ENCODE results near the gene SLC5A10.
"Not testable (repeated sequence)": the region's sequence is repeated elsewhere in the genome, so short reads cannot be mapped to it uniquely, and the experiment has no call there.

The SLC5A10 gene

DNA sequence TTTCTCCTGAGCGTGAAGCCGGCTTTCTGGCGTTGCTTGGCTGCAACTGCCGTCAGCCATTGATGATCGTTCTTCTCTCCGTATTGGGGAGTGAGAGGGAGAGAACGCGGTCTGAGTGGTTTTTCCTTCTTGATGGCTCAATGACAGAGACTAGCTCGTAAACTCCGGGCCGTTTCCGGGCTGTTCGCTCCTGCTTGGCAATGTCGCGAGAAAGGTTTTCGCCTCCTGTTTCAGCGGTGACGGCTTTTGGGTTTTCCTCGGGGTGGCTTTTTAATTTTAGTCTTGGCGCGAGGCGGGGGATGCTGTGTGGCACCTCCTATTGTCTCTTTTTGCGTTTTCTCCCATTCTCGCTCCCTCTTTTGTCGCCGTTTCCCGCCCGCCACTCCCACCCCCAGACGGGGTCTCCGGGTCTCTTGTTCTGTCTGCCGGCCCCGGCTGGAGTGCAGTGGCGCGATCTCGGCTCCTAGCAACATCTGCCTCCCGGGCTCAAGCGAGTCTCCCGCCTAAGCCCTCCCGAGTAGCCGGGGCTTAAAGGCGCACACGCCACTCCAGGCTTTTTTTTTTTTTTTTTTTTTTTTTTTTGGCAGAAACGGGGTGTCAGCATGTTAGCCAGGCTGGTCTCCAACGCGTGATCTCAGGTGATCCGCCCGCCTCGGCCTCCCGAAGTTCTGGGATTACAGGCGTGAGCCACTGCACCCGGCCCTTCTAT lies 110.2 kb downstream of the SLC5A10 start:
- DNase-seq = not testable (repeated sequence)

DNA sequence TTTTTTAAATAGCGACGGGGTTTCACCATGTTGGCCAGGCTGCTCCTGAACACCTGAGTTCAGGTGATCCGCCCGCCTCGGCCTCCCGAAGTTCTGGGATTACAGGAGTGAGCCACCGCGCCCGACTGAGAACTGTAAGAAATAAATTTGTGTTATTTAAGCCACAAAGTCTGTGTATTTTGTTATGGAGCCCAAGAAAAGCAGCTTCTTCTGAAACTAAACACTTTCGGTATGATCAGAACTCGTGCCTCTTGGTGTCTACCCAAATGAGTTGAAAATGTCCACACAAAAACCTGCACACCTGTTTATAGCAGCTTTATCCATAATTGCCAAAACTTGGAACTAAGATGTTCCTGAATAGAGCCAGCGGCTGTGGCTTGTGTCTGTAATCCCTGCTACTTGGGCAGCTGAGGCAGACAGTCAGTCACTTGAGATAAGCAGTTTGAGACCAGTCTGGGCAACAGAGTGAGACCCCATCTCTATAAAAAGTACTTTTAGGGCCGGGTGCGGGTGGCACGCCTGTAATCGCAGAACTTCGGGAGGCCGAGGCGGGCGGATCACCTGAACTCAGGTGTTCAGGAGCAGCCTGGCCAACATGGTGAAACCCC lies 110.9 kb downstream of the SLC5A10 start:
- DNase-seq = not testable (repeated sequence)

DNA sequence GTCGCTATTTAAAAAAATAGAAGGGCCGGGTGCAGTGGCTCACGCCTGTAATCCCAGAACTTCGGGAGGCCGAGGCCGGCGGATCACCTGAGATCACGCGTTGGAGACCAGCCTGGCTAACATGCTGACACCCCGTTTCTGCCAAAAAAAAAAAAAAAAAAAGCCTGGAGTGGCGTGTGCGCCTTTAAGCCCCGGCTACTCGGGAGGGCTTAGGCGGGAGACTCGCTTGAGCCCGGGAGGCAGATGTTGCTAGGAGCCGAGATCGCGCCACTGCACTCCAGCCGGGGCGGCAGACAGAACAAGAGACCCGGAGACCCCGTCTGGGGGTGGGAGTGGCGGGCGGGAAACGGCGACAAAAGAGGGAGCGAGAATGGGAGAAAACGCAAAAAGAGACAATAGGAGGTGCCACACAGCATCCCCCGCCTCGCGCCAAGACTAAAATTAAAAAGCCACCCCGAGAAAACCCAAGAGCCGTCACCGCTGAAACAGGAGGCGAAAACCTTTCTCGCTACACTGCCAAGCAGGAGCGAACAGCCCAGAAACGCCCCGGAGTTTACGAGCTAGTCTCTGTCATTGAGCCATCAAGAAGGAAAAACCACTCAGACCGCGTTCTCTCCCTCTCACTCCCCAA lies 111.5 kb downstream of the SLC5A10 start:
- not testable (repeated sequence) for DNase-seq

DNA sequence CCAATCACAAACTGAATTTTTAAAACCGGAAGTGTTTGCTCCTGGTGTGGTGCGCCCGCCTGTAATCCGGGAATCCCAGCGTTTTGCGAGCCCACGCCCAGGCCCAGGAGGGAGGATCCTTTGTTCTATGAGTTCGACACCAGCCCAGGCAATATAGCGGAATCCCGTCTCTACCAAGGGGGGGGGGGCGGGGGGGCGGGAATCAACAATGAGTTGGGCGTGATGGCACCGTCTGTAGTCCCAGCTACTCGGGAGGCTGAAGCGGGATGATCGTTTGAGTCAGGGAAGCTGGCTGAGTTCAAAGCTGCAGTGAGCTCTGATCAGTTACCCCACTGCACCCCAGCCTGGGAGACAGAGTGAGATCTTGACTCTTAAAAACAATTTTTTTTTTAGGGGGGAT lies 112.4 kb downstream of the SLC5A10 start:
- DNase-seq = not testable (repeated sequence)

DNA sequence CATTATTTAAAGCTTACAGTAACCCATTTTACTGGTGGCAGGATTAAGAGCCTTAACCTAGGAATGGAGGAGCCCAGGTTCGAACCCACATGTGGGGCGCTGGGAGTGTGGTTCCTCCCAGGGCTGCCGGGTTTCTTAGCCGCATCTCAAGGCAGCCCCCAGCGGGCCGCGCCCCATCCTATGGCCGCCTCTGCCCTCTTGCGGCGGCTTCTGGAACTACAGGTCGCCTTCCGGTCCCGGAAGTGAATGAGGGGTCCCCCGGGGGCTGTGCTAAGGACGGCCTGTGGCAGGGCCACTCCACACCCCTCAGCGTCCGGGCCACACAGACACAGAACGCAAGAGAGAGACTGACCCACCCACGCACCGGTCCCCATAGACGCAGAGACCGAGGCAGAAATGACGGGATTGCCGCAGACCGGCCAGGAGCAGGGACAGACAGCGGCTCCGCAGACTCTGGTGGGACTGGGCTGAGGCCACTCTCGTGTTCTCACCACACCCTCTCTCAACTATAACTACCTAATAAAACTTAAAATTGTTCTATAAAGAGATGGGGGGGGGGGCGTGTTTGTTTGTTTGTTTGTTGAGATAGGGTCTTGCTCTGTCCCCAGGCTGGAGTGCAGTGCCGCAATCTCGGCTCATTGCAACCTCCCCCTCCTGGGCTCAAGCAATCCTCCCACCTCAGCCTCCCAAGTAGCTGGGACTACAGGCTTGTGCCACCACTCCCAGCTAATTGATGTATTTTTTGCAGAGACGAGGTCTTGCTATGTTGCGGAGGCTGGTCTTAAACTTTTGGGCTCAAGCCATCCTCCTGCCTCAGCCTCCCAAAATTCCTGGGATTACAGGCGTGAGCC lies 118.6 kb downstream of the SLC5A10 start:
- DNase-seq = not testable (repeated sequence)
